ELR (cell line): ENCODE results near the gene SLC25A22.

Experiments used
- DNase-seq: peaks from one replicate; pipeline ENCODE4 v3.0.0-alpha.2; 2015; ENCODE audit warnings: low read depth

Gene SLC25A22

GRCh38 chr11:788953-789940, 8.8 kb downstream of the SLC25A22 start:
- no peak for DNase-seq

- no peak for DNase-seq
These were observed 10.0 kb downstream of the SLC25A22 start for GRCh38 chr11:788009-788640.

- DNase-seq = no peak
These were observed 10.9 kb downstream of the SLC25A22 start for GRCh38 chr11:787084-787675.

- no peak for DNase-seq
These were observed 11.6 kb downstream of the SLC25A22 start for GRCh38 chr11:786235-787083.

GRCh38 chr11:783581-784015, 14.5 kb downstream of the SLC25A22 start:
- peak; percentile 84 for DNase-seq

GRCh38 chr11:782264-783174, 15.6 kb downstream of the SLC25A22 start:
- no peak for DNase-seq

GRCh38 chr11:779955-780532, 18.0 kb downstream of the SLC25A22 start:
- DNase-seq = no peak

GRCh38 chr11:778976-779954, 18.8 kb downstream of the SLC25A22 start:
- DNase-seq = no peak

- peak; percentile 89 for DNase-seq
These were observed 20.5 kb downstream of the SLC25A22 start, which contains the start of gene GATD1 for GRCh38 chr11:777288-778255. TSS of gene GATD1 (minus strand) at chr11:777487. CDS start at chr11:777462, 25 bp downstream.

- DNase-seq = peak; percentile 56
These were observed 21.4 kb downstream of the SLC25A22 start for GRCh38 chr11:776561-777287.

- DNase-seq = peak; percentile 24
These were observed 21.9 kb downstream of the SLC25A22 start for GRCh38 chr11:776263-776560.

GRCh38 chr11:774873-775592, 23.0 kb downstream of the SLC25A22 start:
- peak; percentile 75 for DNase-seq

GRCh38 chr11:773830-774229, 24.3 kb downstream of the SLC25A22 start:
- DNase-seq = no peak

GRCh38 chr11:773425-773824, 24.7 kb downstream of the SLC25A22 start:
- DNase-seq = no peak

- DNase-seq = no peak
These were observed 25.4 kb downstream of the SLC25A22 start for GRCh38 chr11:772429-773390.
